ENCODE results near the gene EIF4EBP2. TPM values are rescaled to one million over a fixed set of nuclear protein-coding genes. Genes with fewer than 3 reads are reported as not detected.

The EIF4EBP2 gene
- polyA plus RNA-seq, 1 donor (not counting 4 experiments of a cell fraction or from before 2014, with no cell fraction given) = 18.9 TPM

- Histone ChIP-seq H3K79me2 (ENCODE audit: control insufficient read depth, insufficient read depth, low read length) (no peaks in the 10 kb centered on the region), H3K36me3 (ENCODE audit: control insufficient read depth in 2 of 2, extremely low read depth in 1 of 2, insufficient read depth in 2 of 2, low read length in 2 of 2) (peaks cover 0 to 7% of the 10 kb centered on the region in 2 experiments), H3K4me3 (ENCODE audit: control insufficient read depth in 2 of 3, extremely low read depth in 1 of 3, insufficient read depth in 2 of 3, low read depth in 1 of 3, low read length in 3 of 3) (no peak overlapping the region), H3K4me1 (ENCODE audit: control insufficient read depth, extremely low read depth, insufficient read depth, low read length) (no peaks in the 10 kb centered on the region), H4K20me1 (ENCODE audit: control insufficient read depth, extremely low read depth, insufficient read depth, low read length) (no peaks in the 10 kb centered on the region), H2AFZ (ENCODE audit: control insufficient read depth, low read length) (no peak overlapping the region), H3K27ac (ENCODE audit: control insufficient read depth, insufficient read depth, low read length) (no peak overlapping the region), H3K9me1 (ENCODE audit: control insufficient read depth, extremely low read depth, insufficient read depth, low read length) (no peaks in the 10 kb centered on the region), H3K9ac (ENCODE audit: control insufficient read depth, extremely low read depth, insufficient read depth, low read length) (no peak overlapping the region), H3K4me2 (ENCODE audit: control insufficient read depth, extremely low read depth, insufficient read depth, low read depth, low read length) (no peak overlapping the region), H3K9me3 (ENCODE audit: control insufficient read depth, low read depth, low read length) (no peaks in the 10 kb centered on the region), H3K27me3 (ENCODE audit: control insufficient read depth, extremely low read depth, insufficient read depth, low read length) (no peaks in the 10 kb centered on the region)
- FAIRE-seq (no peak), DNase-seq (ENCODE audit: low read depth, low spot score) (no peak)
- TF ChIP-seq CTCF (optimal IDR thresholded peaks at IDR 0.05 in 1 of 3, IDR thresholded peaks at IDR 0.05 in 1 of 3, conservative IDR thresholded peaks at IDR 0.05 in 1 of 3; ENCODE audit: extremely low read depth in 1 of 3, insufficient read depth in 2 of 3, low read length in 3 of 3) (no peak), EZH2 (IDR thresholded peaks at IDR 0.05; ENCODE audit: low read length) (no peak)
- dilution Hi-C loops (cut with MboI; ENCODE audit: extremely low pct_ligation_motif_present, low sequenced_read_pairs) = no loop called here
Measured at GRCh38 chr10:70433581-70434280, 29.8 kb downstream of the EIF4EBP2 start.

- H3K9me3 ChIP-seq (ENCODE audit: control insufficient read depth, low read depth, low read length) = no peaks in the 10 kb centered on the region
- H3K9me1 ChIP-seq (ENCODE audit: control insufficient read depth, extremely low read depth, insufficient read depth, low read length) = no peaks in the 10 kb centered on the region
- DNase-seq (ENCODE audit: low read depth, low spot score) (no peak), FAIRE-seq (no peak)
- no peak overlapping the region for H3K4me3 ChIP-seq (ENCODE audit: control insufficient read depth in 2 of 3, extremely low read depth in 1 of 3, insufficient read depth in 2 of 3, low read depth in 1 of 3, low read length in 3 of 3)
- H3K4me1 ChIP-seq (ENCODE audit: control insufficient read depth, extremely low read depth, insufficient read depth, low read length) = no peaks in the 10 kb centered on the region
- H3K9ac ChIP-seq (ENCODE audit: control insufficient read depth, extremely low read depth, insufficient read depth, low read length) = no peak overlapping the region
- peaks cover 0 to 1% of the 10 kb centered on the region in 2 experiments for H3K36me3 ChIP-seq (ENCODE audit: control insufficient read depth in 2 of 2, extremely low read depth in 1 of 2, insufficient read depth in 2 of 2, low read length in 2 of 2)
- H3K27me3 ChIP-seq (ENCODE audit: control insufficient read depth, extremely low read depth, insufficient read depth, low read length) = peaks cover 15% of the 10 kb centered on the region
- no peaks in the 10 kb centered on the region for H3K79me2 ChIP-seq (ENCODE audit: control insufficient read depth, insufficient read depth, low read length)
- no peak overlapping the region for H3K4me2 ChIP-seq (ENCODE audit: control insufficient read depth, extremely low read depth, insufficient read depth, low read depth, low read length)
- dilution Hi-C loops (cut with MboI; ENCODE audit: extremely low pct_ligation_motif_present, low sequenced_read_pairs) = no loop called here
- H4K20me1 ChIP-seq (ENCODE audit: control insufficient read depth, extremely low read depth, insufficient read depth, low read length) = no peaks in the 10 kb centered on the region
- H3K27ac ChIP-seq (ENCODE audit: control insufficient read depth, insufficient read depth, low read length) = no peak overlapping the region
- TF ChIP-seq CTCF (optimal IDR thresholded peaks at IDR 0.05 in 1 of 3, IDR thresholded peaks at IDR 0.05 in 1 of 3, conservative IDR thresholded peaks at IDR 0.05 in 1 of 3; ENCODE audit: extremely low read depth in 1 of 3, insufficient read depth in 2 of 3, low read length in 3 of 3) (no peak), EZH2 (IDR thresholded peaks at IDR 0.05; ENCODE audit: low read length) (no peak)
- H2AFZ ChIP-seq (ENCODE audit: control insufficient read depth, low read length) = no peak overlapping the region
Measured at GRCh38 chr10:70435241-70436085, 31.5 kb downstream of the EIF4EBP2 start.
